Measurements from ENCODE around the gene PLXND1.

- TF ChIP-seq EZH2 (IDR thresholded peaks at IDR 0.05; ENCODE audit: borderline replicate concordance, insufficient read depth, low read depth, low read length, poor library complexity, severe bottlenecking): no peak
- no peak for TF ChIP-seq CTCF (IDR thresholded peaks at IDR 0.05)
Measured at GRCh38 chr3:129552287-129553050, 54.0 kb downstream of the PLXND1 start.
